D721Med (cell line): ENCODE results near the gene IL4I1.

ENCODE experiments used
- DNase-seq: peaks from one replicate; pipeline ENCODE4 v3.0.0; 2011; ENCODE audit warnings: low spot score; ENCODE audit not compliant: insufficient read length
- FAIRE-seq: peaks from 2 replicates; lab custom pipeline; 2011; peaks lifted over from hg19 to GRCh38; lab: Jason Lieb, UNC
- TF ChIP-seq, protein P1 (sequence below): IDR thresholded peaks from 2 replicates; pipeline ENCODE4 v1.5.1; 2012; ENCODE audit warnings: mild to moderate bottlenecking, control low read depth; ENCODE audit not compliant: insufficient read depth; ENCODE audit errors: missing control alignments

Gene IL4I1

DNA sequence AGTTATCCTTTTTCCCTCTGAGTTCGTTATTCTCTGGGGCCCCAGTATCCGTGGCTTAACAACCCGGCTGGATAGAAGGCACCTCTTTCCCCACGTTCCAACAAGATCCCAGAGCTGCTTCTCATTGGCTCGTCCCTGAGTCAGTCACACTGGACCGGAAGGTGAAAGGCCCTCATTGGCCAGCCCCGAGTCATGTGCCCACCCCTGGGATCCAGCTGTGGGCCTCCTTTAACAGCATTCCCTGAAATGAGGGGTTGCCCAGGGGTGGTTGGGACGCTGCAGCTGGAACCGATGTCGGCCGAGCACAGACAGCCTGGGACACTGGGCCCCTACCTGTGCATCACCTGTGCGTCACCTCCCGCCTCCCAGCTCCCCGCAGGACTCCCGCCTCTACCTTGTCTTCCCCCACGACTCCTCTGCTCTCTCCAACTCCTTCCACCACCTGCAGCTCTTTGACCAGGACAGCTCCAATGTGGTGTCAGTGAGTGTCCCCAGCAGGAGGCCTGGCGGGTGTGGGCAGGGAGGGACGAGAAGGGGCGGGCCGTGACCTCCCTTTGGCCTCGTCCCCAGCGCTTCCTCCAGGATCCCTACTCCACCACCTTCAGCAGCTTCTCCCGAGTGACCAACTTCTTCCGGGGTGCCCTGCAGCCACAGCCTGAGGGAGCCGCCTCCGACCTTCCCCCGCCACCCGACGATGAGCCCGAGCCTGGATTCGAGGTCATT is 14.9 kb downstream of the IL4I1 start:
- no peak for DNase-seq
- FAIRE-seq: no peak
- TF ChIP-seq, protein P1, sequence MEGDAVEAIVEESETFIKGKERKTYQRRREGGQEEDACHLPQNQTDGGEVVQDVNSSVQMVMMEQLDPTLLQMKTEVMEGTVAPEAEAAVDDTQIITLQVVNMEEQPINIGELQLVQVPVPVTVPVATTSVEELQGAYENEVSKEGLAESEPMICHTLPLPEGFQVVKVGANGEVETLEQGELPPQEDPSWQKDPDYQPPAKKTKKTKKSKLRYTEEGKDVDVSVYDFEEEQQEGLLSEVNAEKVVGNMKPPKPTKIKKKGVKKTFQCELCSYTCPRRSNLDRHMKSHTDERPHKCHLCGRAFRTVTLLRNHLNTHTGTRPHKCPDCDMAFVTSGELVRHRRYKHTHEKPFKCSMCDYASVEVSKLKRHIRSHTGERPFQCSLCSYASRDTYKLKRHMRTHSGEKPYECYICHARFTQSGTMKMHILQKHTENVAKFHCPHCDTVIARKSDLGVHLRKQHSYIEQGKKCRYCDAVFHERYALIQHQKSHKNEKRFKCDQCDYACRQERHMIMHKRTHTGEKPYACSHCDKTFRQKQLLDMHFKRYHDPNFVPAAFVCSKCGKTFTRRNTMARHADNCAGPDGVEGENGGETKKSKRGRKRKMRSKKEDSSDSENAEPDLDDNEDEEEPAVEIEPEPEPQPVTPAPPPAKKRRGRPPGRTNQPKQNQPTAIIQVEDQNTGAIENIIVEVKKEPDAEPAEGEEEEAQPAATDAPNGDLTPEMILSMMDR: no peak

DNA sequence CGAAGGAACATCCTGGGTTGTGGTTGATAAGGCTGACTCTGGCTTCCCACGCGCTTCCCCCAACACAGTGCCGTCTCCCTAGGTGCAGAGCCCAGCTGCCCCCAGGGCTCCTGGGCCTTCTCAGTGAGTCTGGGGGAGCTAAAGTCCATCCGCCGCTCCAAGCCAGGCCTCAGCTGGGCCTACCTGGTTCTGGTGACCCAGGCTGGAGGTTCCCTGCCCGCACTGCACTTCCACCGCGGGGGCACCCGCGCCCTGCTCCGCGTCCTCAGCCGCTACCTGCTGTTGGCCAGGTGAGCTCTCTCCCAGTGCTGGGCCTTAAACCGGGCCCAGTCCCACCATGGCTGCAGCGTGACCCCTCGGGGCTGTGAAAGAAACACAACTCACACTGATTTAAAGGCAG is 15.5 kb downstream of the IL4I1 start:
- TF ChIP-seq, protein P1: no peak
- FAIRE-seq: no peak
- DNase-seq: no peak

DNA sequence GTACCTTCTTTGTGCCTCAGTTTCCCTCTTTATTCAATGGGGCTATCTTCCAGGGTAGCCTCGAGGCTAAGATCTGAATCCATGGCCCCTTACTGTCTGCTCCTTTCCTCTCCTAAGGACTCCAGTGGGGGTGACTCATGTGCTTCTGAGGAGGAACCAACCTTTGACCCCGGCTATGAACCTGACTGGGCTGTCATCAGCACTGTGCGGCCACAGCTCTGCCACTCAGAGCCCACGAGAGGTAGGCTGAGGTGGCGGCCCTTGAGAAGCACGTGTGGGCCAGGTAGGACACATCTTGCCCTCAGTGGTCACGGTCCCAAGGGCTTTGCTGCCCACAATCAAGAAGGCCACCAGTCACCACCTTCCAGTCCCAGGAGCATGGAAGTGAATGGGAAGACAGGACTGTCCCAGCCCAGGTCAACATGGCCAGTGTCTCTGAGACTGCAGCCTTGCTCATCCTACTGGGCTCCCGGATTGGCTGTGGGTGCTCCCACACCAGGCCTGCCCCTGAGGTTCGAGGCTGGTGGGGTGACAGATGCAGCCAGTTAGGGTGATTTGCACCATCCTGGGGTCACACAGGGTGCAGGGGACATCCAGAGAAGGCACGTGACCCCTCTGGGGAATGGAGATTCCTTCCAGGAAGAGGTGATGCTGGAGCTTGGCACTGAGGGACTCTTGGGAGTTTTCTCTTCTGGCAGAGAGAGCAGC is 16.4 kb downstream of the IL4I1 start:
- FAIRE-seq (no peak), DNase-seq (peak; percentile 13)
- TF ChIP-seq, protein P1: no peak

DNA sequence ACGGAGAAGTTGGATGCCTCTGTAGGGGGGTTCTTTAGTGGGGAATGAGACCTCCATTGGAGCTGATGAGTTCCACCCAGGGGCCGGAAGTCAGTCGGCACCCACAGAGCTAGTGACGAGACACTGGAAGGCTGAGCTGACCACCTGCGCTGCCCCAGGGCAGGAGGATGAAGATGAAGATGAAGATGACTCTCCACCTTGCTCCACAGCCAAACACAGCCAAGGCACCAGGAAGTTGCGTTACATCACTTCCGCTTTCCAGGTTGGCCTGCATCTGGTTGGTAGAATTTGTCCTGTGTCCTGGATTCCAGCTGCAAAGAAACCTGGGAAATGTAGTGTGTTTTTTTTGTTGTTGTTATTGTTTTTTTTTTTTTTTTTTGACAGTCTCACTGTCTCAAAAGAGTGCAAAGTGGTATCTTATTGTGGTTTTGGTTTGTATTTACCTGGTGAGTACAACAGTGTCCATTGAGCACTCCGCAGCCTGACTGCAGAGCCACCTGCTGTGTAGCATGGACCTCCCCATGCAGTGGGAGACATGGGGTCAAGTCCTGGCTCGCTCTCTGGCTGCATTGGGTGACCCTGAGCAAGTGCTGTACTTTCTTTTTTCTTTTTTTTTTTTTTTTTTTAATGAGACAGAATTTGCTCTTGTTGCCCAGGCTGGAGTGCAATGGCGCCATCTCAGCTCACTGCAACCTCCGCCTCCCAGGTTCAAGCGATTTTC is 17.3 kb downstream of the IL4I1 start:
- no peak for FAIRE-seq
- TF ChIP-seq, protein P1: no peak
- no peak for DNase-seq

DNA sequence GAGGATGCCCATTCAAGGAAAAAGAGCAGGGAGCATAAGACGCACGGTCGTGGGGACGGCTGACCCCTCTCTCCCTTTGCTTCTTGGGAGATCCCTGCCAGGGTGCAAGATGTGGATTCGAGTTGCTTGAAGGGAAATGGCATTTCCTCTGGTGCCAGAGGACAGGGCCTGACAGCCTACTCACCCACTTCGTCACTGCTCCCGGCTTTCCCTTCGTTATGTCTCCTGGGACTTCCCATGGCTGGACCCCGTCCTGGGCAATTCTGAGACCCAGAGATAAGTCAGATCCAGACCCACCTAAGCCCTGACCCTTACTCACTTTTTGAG is 18.0 kb downstream of the IL4I1 start:
- TF ChIP-seq, protein P1: no peak
- no peak for DNase-seq
- no peak for FAIRE-seq

- TF ChIP-seq, protein P1: no peak
- FAIRE-seq: no peak
- DNase-seq: peak; percentile 98
Observed at GRCh38 chr19:49877879-49878743, 18.6 kb downstream of the IL4I1 start.
